ENCODE data around the gene FGB. TPM values are rescaled to one million over a fixed set of nuclear protein-coding genes. Genes with fewer than 3 reads are reported as not detected.

The FGB gene
- total and polyA plus RNA-seq, 2 experiments from 2014 or later = not detected

DNA sequence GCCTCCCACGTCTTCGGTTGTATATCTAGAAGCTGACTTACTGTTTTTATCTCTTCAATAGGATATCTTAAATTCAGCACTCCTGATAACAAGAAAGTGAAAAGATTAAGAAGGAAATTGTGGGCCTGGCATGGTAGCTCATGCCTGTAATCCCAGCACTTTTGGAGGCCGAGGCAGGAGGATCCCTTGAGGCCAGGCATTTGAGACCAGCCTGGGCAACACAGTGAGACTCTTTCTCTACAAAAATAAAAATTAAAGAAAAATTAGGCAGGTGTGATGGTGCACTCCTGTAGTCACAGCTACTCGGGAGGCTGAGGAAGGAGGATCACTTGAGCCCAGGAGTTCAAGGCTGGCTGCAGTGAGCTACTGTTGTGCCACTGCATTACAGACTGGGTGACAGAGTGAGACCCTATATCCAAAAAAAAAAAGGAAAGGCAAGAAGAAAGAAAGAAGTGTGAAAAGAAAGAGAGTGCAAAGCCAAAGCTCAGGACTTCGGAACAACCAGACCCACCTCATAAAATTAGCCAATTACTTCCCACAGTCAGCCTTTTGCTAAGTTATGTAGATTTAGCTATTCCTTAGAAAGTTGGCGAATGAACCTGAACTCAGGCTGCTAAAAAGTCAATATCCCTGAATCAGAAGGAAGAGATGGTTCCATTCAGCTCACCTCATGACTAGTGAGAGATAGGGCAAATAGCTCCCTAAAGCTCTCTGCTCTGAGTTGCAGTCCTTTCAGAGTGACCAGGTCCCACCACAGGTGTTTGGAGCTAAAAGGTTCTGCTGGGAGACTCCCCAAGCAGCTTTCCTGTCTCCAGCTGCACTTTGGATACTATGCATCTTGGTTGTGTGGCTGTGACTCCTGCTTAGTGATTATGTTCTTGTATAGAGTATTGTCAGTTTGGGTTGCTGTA lies 40.5 kb downstream of the FGB start:
- H2AFZ ChIP-seq = 0 out of 2 replicates have a peak overlapping the region, but pooled peaks have one; percentile 61
- H3K4me1 ChIP-seq (ENCODE audit: insufficient read depth) = 0 out of 2 replicates have a peak, but pooled peaks cover 3% of the 10 kb centered on the region
- H3K36me3 ChIP-seq (ENCODE audit: insufficient read depth) = no peaks in the 10 kb centered on the region
- no peaks in the 10 kb centered on the region for H4K20me1 ChIP-seq (replicated peaks; ENCODE audit: insufficient read depth)
- H3K4me3 ChIP-seq = no peak overlapping the region
- H3K79me2 ChIP-seq (replicated peaks; ENCODE audit: insufficient read depth) = no peaks in the 10 kb centered on the region
- no peaks in the 10 kb centered on the region for H3F3A ChIP-seq (replicated peaks; ENCODE audit: low read depth)
- Mint-ChIP-seq H3K36me3 (ENCODE audit: low read depth) (no peaks in the 10 kb centered on the region), H3K4me1 (peaks cover 7% of the 10 kb centered on the region), H3K9me3 (no peaks in the 10 kb centered on the region), H3K4me3 (no peak overlapping the region), H3K27me3 (ENCODE audit: insufficient read depth, low read depth, poor library complexity) (peaks cover 2% of the 10 kb centered on the region), H3K27ac (no peak overlapping the region)
- ATAC-seq (no peak), DNase-seq (ENCODE audit: low spot score) (no peak)
- no peak for TF ChIP-seq NANOG (IDR thresholded peaks at IDR 0.05; ENCODE audit: borderline replicate concordance)
- no peak for TF ChIP-seq ZNF331 (CRISPR knock-in tag; IDR thresholded peaks at IDR 0.05; ENCODE audit: low read depth)
- no peak for TF ChIP-seq CREB1 (CRISPR knock-in tag; IDR thresholded peaks at IDR 0.05; ENCODE audit: low read depth)
- no peak for TF ChIP-seq STAT1 (IDR thresholded peaks at IDR 0.05; ENCODE audit: unreplicated experiment)
- no peak for TF ChIP-seq ZNF114 (CRISPR knock-in tag; IDR thresholded peaks at IDR 0.05)
- no peak for TF ChIP-seq ETS1 (IDR thresholded peaks at IDR 0.05)
- TF ChIP-seq CTCF (conservative IDR thresholded peaks at IDR 0.05; ENCODE audit: low read depth in 2 of 2) = no peak
- no peak for TF ChIP-seq JUNB (IDR thresholded peaks at IDR 0.05; ENCODE audit: unreplicated experiment)
- no peak for TF ChIP-seq EZH2 (IDR thresholded peaks at IDR 0.05; ENCODE audit: low read depth, unreplicated experiment)
- TF ChIP-seq REST (IDR thresholded peaks at IDR 0.05; ENCODE audit: unreplicated experiment) = no peak
- TF ChIP-seq ZNF462 (CRISPR knock-in tag; IDR thresholded peaks at IDR 0.05) = no peak
- no peak for TF ChIP-seq EZH2phosphoT487 (IDR thresholded peaks at IDR 0.05; ENCODE audit: unreplicated experiment)
- TF ChIP-seq POLR2AphosphoS5 (IDR thresholded peaks at IDR 0.05; ENCODE audit: low read depth) = no peak
- no peak overlapping the region for H3K27ac ChIP-seq (ENCODE audit: low read depth)
- no peak overlapping the region for H3K4me2 ChIP-seq
- H3K9me2 ChIP-seq (ENCODE audit: insufficient read depth) = no peaks in the 10 kb centered on the region
- H3K27me3 ChIP-seq (ENCODE audit: insufficient read depth) = no peaks in the 10 kb centered on the region

All from GM23338 (cell line).